CD4-positive, CD25-positive, alpha-beta regulatory T cell (primary cell): ENCODE data around the gene PDILT. TPM values are rescaled to one million over a fixed set of nuclear protein-coding genes. Genes with fewer than 3 reads are reported as not detected.

ENCODE experiments used
- ATAC-seq, 2 donors: fragments of 150-1000 bp; cut with Tn5 transposase; one replicate each; pipeline ENCODE4 v1.10.0; 2021; ENCODE audit warnings: low read depth in 2 of 2, moderate number of reproducible peaks in 2 of 2, moderate library complexity in 1 of 2
- DNase-seq, 3 donors: peaks; one replicate each; pipeline versions ENCODE4 v3.0.0 to v3.0.0-alpha.2; 2012 to 2022; ENCODE audit warnings: mixed read lengths in 1 of 3
- H3K27ac ChIP-seq: one replicate; pipeline ENCODE4 v1.7.0; 2013; ENCODE audit warnings: mild to moderate bottlenecking, low read length; ENCODE audit not compliant: insufficient read depth, poor library complexity, severe bottlenecking
- H3K27me3 ChIP-seq: one replicate; pipeline ENCODE4 v1.7.0; 2013; ENCODE audit warnings: low read length; ENCODE audit not compliant: control insufficient read depth, insufficient read depth
- H3K36me3 ChIP-seq: one replicate; pipeline ENCODE4 v1.7.0; 2013; ENCODE audit warnings: mild to moderate bottlenecking, low read length, moderate library complexity; ENCODE audit not compliant: control insufficient read depth, insufficient read depth
- H3K4me1 ChIP-seq: 2 replicates; pipeline ENCODE4 v1.7.0; 2013; ENCODE audit warnings: mild to moderate bottlenecking, low read length; ENCODE audit not compliant: insufficient read depth, control insufficient read depth, poor library complexity, severe bottlenecking
- H3K4me3 ChIP-seq: one replicate; pipeline ENCODE4 v1.7.0; 2013; ENCODE audit warnings: low read depth, mild to moderate bottlenecking, low read length, moderate library complexity
- H3K9me3 ChIP-seq, 2 experiments: 1 replicate in 1 of 2; 2 replicates in 1 of 2; pipeline ENCODE4 v1.7.0; 2013; ENCODE audit warnings: low read length in 2 of 2, mild to moderate bottlenecking in 1 of 2, moderate library complexity in 1 of 2; ENCODE audit not compliant: control insufficient read depth in 2 of 2
- H3K27ac Mint-ChIP-seq, 3 donors: one replicate each; pipeline ENCODE4 v1.8.0; 2020 to 2022; ENCODE audit warnings: mild to moderate bottlenecking in 3 of 3, mixed read lengths in 3 of 3, moderate library complexity in 2 of 3
- H3K27me3 Mint-ChIP-seq: one replicate; pipeline ENCODE4 v1.8.0; 2022; ENCODE audit warnings: mild to moderate bottlenecking, mixed read lengths
- H3K36me3 Mint-ChIP-seq: one replicate; pipeline ENCODE4 v1.8.0; 2020; ENCODE audit warnings: mixed read lengths
- H3K4me1 Mint-ChIP-seq, 4 donors: one replicate each; pipeline ENCODE4 v1.8.0; 2020 to 2022; ENCODE audit warnings: mixed read lengths in 4 of 4, mild to moderate bottlenecking in 1 of 4
- H3K4me3 Mint-ChIP-seq, 4 donors: one replicate each; pipeline ENCODE4 v1.8.0; 2020 to 2022; ENCODE audit warnings: mild to moderate bottlenecking in 4 of 4, mixed read lengths in 4 of 4, moderate library complexity in 3 of 4
- H3K9me3 Mint-ChIP-seq, 7 donors: one replicate each; pipeline ENCODE4 v1.8.0; 2020 to 2022; ENCODE audit warnings: mixed read lengths in 7 of 7, mild to moderate bottlenecking in 3 of 7, moderate library complexity in 2 of 7
- polyA plus RNA-seq, 4 donors: library from polyadenylated mRNA; unstranded; fragments of 300-500 nt; fragmentation: Illumina TruSeq; gene quantifications; one replicate each; pipeline ENCODE4 v1.2.3, GENCODE V29; 2021
- total RNA-seq: library from RNA; stranded (reverse); gene quantifications from one replicate; pipeline ENCODE4 v1.2.3, GENCODE V29; 2022

Gene PDILT
- total and polyA plus RNA-seq, 5 donors from 2014 or later, result not detected

- Mint-ChIP-seq H3K9me3 (peaks cover 0 to 1% (median 0%) of the 10 kb centered on the region in 7 donors), H3K4me3 (no peak overlapping the region)
- ATAC-seq, result no peak
Observed at GRCh38 chr16:20388854-20389253, 15.7 kb downstream of the PDILT start.

GRCh38 chr16:20387978-20388377 lies 16.6 kb downstream of the PDILT start:
- H3K4me1 ChIP-seq, result no peaks in the 10 kb centered on the region
- H3K27me3 ChIP-seq, result peaks cover 3% of the 10 kb centered on the region
- H3K36me3 Mint-ChIP-seq, result no peaks in the 10 kb centered on the region
- no peak for ATAC-seq
- DNase-seq, result no peak
- no peak overlapping the region for H3K27ac ChIP-seq
- no peak overlapping the region for H3K27ac Mint-ChIP-seq
- no peaks in the 10 kb centered on the region for H3K36me3 ChIP-seq
- H3K4me3 ChIP-seq, result no peak overlapping the region
- no peak overlapping the region for H3K4me3 Mint-ChIP-seq
- peaks cover 0 to 2% (median 0%) of the 10 kb centered on the region in 4 donors for H3K4me1 Mint-ChIP-seq
- H3K9me3 ChIP-seq, result no peaks in the 10 kb centered on the region
- peaks cover 6% of the 10 kb centered on the region for H3K27me3 Mint-ChIP-seq
- peaks cover 0 to 1% (median 0%) of the 10 kb centered on the region in 7 donors for H3K9me3 Mint-ChIP-seq

More at GRCh38 chr16:20388854-20389253, 15.7 kb downstream of the PDILT start:
- no peak overlapping the region for H3K4me3 ChIP-seq
- no peaks in the 10 kb centered on the region for H3K4me1 ChIP-seq
- H3K27me3 ChIP-seq, result peaks cover 3% of the 10 kb centered on the region
- H3K36me3 Mint-ChIP-seq, result no peaks in the 10 kb centered on the region
- no peak for DNase-seq
- no peaks in the 10 kb centered on the region for H3K36me3 ChIP-seq
- peaks cover 6% of the 10 kb centered on the region for H3K27me3 Mint-ChIP-seq
- H3K4me1 Mint-ChIP-seq, result no peaks in the 10 kb centered on the region
- no peak overlapping the region for H3K27ac Mint-ChIP-seq
- H3K27ac ChIP-seq, result no peak overlapping the region
- no peaks in the 10 kb centered on the region for H3K9me3 ChIP-seq

DNA sequence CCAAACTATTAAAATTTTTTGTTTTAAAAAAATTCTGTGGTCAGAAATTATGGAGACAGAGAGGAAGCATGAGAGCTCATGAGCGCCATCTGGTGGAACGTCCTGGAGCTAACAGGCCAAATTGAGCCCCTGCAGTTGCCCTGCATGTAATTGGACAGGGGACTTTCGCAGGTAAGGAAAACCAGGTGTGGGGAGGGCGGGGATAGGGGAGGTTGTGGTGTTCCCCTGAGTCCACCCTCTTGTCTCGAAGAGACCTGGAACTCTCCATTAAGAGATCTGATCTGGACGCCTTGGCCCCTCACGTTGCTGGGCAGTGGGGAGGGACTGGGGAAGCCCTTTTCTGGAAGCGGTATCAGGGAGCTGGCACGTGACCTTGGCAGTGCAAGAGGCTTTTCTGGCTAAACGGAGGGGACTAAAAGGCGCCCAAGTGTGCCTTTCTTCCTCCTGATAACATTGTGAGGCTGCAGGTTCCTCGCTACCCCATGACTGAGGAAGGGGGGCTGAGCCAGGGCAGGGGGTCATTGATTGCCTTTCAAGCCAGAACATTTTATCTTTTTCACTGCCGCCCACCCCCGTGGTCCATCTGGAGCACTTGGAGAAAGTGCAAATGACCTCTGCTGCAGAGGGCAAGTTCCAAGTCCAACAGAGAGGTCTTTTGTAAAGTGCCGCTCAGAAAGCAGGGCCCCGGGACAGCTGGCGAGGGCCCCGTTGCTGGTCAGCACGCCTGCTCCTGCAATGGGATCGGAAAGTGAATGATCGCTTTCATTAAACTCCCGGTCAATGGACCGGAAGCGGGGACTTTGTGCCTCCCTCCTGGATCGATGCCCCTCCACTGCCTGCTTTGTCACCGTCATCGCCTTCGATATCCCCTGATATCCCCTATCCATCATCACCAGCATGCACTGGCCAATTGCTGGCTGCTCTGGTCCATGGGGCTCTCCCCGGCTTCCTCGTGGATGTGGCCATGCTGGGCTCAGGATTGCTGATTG lies 18.4 kb downstream of the PDILT start:
- Mint-ChIP-seq H3K4me1 (peaks cover 0 to 6% (median 1%) of the 10 kb centered on the region in 4 donors), H3K36me3 (no peaks in the 10 kb centered on the region), H3K27ac (no peak overlapping the region), H3K9me3 (peaks cover 0 to 1% (median 0%) of the 10 kb centered on the region in 7 donors), H3K4me3 (no peak overlapping the region), H3K27me3 (peaks cover 6% of the 10 kb centered on the region)
- H3K9me3 ChIP-seq, result no peaks in the 10 kb centered on the region
- H3K4me3 ChIP-seq, result no peak overlapping the region
- H3K4me1 ChIP-seq, result no peaks in the 10 kb centered on the region
- peak; percentile 10 to 30 (median 25) for DNase-seq
- peaks cover 3% of the 10 kb centered on the region for H3K27me3 ChIP-seq
- ATAC-seq, result no peak
- no peak overlapping the region for H3K27ac ChIP-seq
- no peaks in the 10 kb centered on the region for H3K36me3 ChIP-seq

DNA sequence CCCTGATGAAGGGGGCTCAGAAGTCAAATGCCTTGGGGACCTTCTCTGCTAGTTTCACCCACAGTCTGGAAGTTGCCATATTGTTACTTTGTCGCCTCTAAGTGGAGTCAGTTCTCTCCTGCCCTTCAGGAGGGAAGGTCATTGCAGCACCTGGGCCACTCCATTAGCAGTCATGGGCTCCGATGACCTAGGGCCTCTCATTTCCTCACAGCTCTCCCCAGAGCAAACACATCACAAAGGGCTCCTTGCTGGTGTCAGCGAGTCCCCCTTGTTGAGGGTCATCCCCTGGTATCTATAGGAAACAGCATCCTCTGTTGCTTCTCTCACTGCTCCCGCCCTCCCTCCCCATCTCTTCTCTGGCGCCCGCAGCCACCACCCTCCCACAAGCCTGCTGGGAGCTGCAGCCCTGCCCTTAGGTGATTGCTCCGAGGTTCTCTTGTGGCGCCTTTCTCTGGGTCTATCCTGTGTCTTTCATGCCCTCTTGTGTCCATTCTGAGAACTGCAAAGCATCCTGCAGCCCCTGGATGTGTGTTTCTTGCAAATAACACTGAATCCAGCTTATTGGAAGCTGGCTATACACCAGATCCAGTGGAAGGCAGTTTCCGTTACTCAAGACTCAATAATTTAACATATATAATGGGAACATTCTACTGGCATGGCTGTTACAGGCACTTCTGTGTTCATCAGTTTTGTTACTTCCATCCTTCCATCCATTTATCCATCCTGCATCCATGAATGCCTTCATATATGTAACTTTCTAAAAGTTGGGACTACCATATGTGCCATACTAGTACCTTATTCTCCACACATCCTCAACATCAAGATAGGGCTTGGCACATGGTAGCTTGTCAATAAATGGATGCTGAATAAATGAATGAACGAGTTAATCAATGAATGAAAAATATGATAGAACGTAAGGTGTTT lies 21.2 kb downstream of the PDILT start:
- ATAC-seq (no peak), DNase-seq (peak; percentile 2 to 59 (median 27))
- Histone ChIP-seq H3K36me3 (no peaks in the 10 kb centered on the region), H3K4me3 (no peak overlapping the region), H3K27ac (no peak overlapping the region), H3K9me3 (no peaks in the 10 kb centered on the region), H3K27me3 (peaks cover 3% of the 10 kb centered on the region), H3K4me1 (no peaks in the 10 kb centered on the region)
- H3K27ac Mint-ChIP-seq, result no peak overlapping the region
- peaks cover 0 to 1% (median 0%) of the 10 kb centered on the region in 7 donors for H3K9me3 Mint-ChIP-seq
- no peak overlapping the region for H3K4me3 Mint-ChIP-seq
- H3K36me3 Mint-ChIP-seq, result no peaks in the 10 kb centered on the region
- H3K27me3 Mint-ChIP-seq, result peaks cover 6% of the 10 kb centered on the region
- H3K4me1 Mint-ChIP-seq, result peaks cover 0 to 6% (median 1%) of the 10 kb centered on the region in 4 donors

DNA sequence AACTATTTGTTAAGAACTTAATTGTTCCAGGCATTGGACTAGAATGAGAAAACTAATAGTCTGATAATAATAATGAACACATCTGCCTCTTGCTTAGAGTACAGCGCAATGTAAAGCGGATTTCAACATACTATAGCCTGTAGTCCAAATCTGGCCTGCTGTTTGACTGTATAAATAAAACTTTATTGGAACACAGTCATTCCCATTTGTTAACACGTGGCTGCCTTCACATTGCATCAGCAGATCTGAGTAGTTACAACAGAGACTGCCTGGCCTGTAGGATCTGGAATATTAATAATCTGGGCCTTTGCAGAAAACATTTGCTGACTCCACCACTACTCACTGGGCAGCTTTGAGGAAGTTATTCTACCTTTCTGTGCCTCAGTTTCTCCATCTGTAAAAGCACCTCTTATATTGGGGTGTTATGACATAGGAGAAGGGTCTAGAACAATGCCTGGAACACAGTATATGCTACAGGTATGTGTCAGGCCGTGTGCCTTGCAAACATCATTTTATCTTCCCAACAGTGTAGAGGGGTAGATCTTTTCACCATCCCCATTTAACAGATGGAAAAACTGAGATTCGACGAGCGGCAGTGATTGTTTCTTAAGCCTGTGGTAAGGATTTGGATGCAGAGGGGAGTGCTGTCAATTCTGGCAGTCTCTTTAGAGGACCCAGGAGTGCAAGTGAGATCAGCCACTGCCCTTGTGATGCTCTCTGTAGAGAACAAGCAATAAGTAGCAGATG lies 22.2 kb downstream of the PDILT start:
- Mint-ChIP-seq H3K9me3 (peaks cover 0 to 2% (median 0%) of the 10 kb centered on the region in 7 donors), H3K27me3 (peaks cover 6% of the 10 kb centered on the region), H3K27ac (no peak overlapping the region), H3K4me3 (no peak overlapping the region), H3K4me1 (peaks cover 0 to 6% (median 1%) of the 10 kb centered on the region in 4 donors), H3K36me3 (no peaks in the 10 kb centered on the region)
- DNase-seq, result no peak
- ATAC-seq, result no peak
- Histone ChIP-seq H3K4me3 (no peak overlapping the region), H3K27me3 (peaks cover 3% of the 10 kb centered on the region), H3K4me1 (no peaks in the 10 kb centered on the region), H3K36me3 (no peaks in the 10 kb centered on the region), H3K27ac (no peak overlapping the region), H3K9me3 (no peaks in the 10 kb centered on the region)

DNA sequence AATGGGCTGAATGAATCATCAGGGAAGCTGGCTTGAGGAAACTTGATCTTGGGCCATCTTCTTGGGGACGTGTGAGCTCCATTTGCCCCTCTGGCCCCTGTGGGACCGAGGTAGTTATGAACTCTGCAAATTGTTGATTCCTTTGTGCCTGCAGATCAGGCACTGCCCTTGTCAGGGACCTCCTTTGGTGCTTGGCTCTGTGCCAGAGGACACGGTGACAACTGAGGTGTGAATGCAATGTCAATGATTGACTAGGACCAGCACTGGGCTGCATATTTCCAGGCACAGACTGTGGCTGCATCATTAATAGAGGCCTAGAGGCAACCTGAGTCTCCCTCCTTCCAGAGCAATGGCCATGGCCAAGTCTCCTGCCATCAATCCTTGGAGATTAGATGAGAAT lies 23.8 kb downstream of the PDILT start:
- H3K4me3 Mint-ChIP-seq, result no peak overlapping the region
- H3K36me3 Mint-ChIP-seq, result no peaks in the 10 kb centered on the region
- DNase-seq (no peak), ATAC-seq (no peak)
- H3K4me1 Mint-ChIP-seq, result peaks cover 0 to 6% (median 1%) of the 10 kb centered on the region in 4 donors
- Histone ChIP-seq H3K27ac (no peak overlapping the region), H3K36me3 (no peaks in the 10 kb centered on the region), H3K4me1 (no peaks in the 10 kb centered on the region), H3K9me3 (no peaks in the 10 kb centered on the region), H3K4me3 (no peak overlapping the region), H3K27me3 (no peaks in the 10 kb centered on the region)
- H3K27me3 Mint-ChIP-seq, result no peaks in the 10 kb centered on the region
- H3K27ac Mint-ChIP-seq, result no peak overlapping the region
- peaks cover 0 to 2% (median 0%) of the 10 kb centered on the region in 7 donors for H3K9me3 Mint-ChIP-seq

- ATAC-seq (no peak), DNase-seq (no peak)
- Mint-ChIP-seq H3K27me3 (no peaks in the 10 kb centered on the region), H3K9me3 (peaks cover 0 to 2% (median 0%) of the 10 kb centered on the region in 7 donors), H3K4me1 (peaks cover 0 to under 1% (median 0%) of the 10 kb centered on the region in 4 donors), H3K27ac (no peak overlapping the region), H3K4me3 (no peak overlapping the region), H3K36me3 (no peaks in the 10 kb centered on the region)
- H3K4me3 ChIP-seq, result no peak overlapping the region
- H3K27ac ChIP-seq, result no peak overlapping the region
- H3K36me3 ChIP-seq, result no peaks in the 10 kb centered on the region
- H3K27me3 ChIP-seq, result no peaks in the 10 kb centered on the region
- H3K9me3 ChIP-seq, result no peaks in the 10 kb centered on the region
- H3K4me1 ChIP-seq, result no peaks in the 10 kb centered on the region
Observed at GRCh38 chr16:20377181-20377580, 27.4 kb downstream of the PDILT start.
